ENCODE results near the gene GRM8. TPM values are rescaled to one million over a fixed set of nuclear protein-coding genes. Genes with fewer than 3 reads are reported as not detected.

Gene GRM8
- total and polyA plus RNA-seq, 9 of the 15 experiments (the other 6 are each of a cell fraction or from before 2014, with no cell fraction given): 0.13 TPM; not detected in 7

GRCh38 chr7:126524967-126525366 lies 727.8 kb downstream of the GRM8 start:
- no peak for FAIRE-seq
- Histone ChIP-seq H4K20me1 (replicated peaks; ENCODE audit: control insufficient read depth, insufficient read depth, low read length) (no peaks in the 10 kb centered on the region), H3K9me1 (ENCODE audit: control insufficient read depth, insufficient read depth, low read length) (no peaks in the 10 kb centered on the region), H3K4me3 (no peak overlapping the region), H3K9ac (ENCODE audit: insufficient read depth in 1 of 2, low read depth in 2 of 2, low read length in 2 of 2) (no peak overlapping the region), H3K4me1 (replicated peaks in 1 of 2; ENCODE audit: control insufficient read depth in 2 of 2, insufficient read depth in 2 of 2, low read length in 2 of 2) (no peaks in the 10 kb centered on the region), H3K79me2 (ENCODE audit: control insufficient read depth, insufficient read depth, low read length) (no peaks in the 10 kb centered on the region), H3K27ac (ENCODE audit: extremely low read depth, low read depth, low read length) (no peak overlapping the region), H3K27me3 (ENCODE audit: control insufficient read depth in 2 of 2, insufficient read depth in 2 of 2, low read length in 2 of 2) (no peaks in the 10 kb centered on the region), H2AFZ (ENCODE audit: low read depth, low read length) (no peak overlapping the region), H3K9me3 (replicated peaks; ENCODE audit: control insufficient read depth, insufficient read depth, low read depth, low read length) (no peaks in the 10 kb centered on the region), H3K4me2 (ENCODE audit: insufficient read depth, low read length) (no peak overlapping the region), H3K36me3 (ENCODE audit: control insufficient read depth, insufficient read depth, low read length) (no peaks in the 10 kb centered on the region)
- ChIA-PET POLR2A (no interaction called here), CTCF (ENCODE audit: low intra/inter-chr PET ratio) (no interaction called here)
- no peak for ATAC-seq
- TF ChIP-seq, protein P1, sequence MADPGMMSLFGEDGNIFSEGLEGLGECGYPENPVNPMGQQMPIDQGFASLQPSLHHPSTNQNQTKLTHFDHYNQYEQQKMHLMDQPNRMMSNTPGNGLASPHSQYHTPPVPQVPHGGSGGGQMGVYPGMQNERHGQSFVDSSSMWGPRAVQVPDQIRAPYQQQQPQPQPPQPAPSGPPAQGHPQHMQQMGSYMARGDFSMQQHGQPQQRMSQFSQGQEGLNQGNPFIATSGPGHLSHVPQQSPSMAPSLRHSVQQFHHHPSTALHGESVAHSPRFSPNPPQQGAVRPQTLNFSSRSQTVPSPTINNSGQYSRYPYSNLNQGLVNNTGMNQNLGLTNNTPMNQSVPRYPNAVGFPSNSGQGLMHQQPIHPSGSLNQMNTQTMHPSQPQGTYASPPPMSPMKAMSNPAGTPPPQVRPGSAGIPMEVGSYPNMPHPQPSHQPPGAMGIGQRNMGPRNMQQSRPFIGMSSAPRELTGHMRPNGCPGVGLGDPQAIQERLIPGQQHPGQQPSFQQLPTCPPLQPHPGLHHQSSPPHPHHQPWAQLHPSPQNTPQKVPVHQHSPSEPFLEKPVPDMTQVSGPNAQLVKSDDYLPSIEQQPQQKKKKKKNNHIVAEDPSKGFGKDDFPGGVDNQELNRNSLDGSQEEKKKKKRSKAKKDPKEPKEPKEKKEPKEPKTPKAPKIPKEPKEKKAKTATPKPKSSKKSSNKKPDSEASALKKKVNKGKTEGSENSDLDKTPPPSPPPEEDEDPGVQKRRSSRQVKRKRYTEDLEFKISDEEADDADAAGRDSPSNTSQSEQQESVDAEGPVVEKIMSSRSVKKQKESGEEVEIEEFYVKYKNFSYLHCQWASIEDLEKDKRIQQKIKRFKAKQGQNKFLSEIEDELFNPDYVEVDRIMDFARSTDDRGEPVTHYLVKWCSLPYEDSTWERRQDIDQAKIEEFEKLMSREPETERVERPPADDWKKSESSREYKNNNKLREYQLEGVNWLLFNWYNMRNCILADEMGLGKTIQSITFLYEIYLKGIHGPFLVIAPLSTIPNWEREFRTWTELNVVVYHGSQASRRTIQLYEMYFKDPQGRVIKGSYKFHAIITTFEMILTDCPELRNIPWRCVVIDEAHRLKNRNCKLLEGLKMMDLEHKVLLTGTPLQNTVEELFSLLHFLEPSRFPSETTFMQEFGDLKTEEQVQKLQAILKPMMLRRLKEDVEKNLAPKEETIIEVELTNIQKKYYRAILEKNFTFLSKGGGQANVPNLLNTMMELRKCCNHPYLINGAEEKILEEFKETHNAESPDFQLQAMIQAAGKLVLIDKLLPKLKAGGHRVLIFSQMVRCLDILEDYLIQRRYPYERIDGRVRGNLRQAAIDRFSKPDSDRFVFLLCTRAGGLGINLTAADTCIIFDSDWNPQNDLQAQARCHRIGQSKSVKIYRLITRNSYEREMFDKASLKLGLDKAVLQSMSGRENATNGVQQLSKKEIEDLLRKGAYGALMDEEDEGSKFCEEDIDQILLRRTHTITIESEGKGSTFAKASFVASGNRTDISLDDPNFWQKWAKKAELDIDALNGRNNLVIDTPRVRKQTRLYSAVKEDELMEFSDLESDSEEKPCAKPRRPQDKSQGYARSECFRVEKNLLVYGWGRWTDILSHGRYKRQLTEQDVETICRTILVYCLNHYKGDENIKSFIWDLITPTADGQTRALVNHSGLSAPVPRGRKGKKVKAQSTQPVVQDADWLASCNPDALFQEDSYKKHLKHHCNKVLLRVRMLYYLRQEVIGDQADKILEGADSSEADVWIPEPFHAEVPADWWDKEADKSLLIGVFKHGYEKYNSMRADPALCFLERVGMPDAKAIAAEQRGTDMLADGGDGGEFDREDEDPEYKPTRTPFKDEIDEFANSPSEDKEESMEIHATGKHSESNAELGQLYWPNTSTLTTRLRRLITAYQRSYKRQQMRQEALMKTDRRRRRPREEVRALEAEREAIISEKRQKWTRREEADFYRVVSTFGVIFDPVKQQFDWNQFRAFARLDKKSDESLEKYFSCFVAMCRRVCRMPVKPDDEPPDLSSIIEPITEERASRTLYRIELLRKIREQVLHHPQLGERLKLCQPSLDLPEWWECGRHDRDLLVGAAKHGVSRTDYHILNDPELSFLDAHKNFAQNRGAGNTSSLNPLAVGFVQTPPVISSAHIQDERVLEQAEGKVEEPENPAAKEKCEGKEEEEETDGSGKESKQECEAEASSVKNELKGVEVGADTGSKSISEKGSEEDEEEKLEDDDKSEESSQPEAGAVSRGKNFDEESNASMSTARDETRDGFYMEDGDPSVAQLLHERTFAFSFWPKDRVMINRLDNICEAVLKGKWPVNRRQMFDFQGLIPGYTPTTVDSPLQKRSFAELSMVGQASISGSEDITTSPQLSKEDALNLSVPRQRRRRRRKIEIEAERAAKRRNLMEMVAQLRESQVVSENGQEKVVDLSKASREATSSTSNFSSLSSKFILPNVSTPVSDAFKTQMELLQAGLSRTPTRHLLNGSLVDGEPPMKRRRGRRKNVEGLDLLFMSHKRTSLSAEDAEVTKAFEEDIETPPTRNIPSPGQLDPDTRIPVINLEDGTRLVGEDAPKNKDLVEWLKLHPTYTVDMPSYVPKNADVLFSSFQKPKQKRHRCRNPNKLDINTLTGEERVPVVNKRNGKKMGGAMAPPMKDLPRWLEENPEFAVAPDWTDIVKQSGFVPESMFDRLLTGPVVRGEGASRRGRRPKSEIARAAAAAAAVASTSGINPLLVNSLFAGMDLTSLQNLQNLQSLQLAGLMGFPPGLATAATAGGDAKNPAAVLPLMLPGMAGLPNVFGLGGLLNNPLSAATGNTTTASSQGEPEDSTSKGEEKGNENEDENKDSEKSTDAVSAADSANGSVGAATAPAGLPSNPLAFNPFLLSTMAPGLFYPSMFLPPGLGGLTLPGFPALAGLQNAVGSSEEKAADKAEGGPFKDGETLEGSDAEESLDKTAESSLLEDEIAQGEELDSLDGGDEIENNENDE (IDR thresholded peaks at IDR 0.05; ENCODE audit: low read depth, low read length): no peak
- TF ChIP-seq MYC (IDR thresholded peaks at IDR 0.05; ENCODE audit: low read depth, low read length) (no peak), MYC (CRISPR knock-in tag; IDR thresholded peaks at IDR 0.05; ENCODE audit: borderline replicate concordance, low read depth) (no peak), SMARCA5 (IDR thresholded peaks at IDR 0.05) (no peak)
- no TSS peak for BruUV-seq (replicated peaks)
- intact Hi-C loops (cut with micrococcal nuclease): no loop called here
- DNase-seq (ENCODE audit: extremely low read depth in 1 of 4, low spot score in 3 of 4): no peak
- 6% methylated on average over 1 of the region's 1 CpG for WGBS (ENCODE audit: insufficient coverage, low coverage, missing lambda C conversion rate)
- in situ Hi-C loops (cut with MboI): no loop called here

Data from K562 (cell line).